ENCODE measurements around the gene ATRN.
"Not testable (repeated sequence)": the region's sequence is repeated elsewhere in the genome, so short reads cannot be mapped to it uniquely, and the experiment has no call there.

Gene ATRN

DNA sequence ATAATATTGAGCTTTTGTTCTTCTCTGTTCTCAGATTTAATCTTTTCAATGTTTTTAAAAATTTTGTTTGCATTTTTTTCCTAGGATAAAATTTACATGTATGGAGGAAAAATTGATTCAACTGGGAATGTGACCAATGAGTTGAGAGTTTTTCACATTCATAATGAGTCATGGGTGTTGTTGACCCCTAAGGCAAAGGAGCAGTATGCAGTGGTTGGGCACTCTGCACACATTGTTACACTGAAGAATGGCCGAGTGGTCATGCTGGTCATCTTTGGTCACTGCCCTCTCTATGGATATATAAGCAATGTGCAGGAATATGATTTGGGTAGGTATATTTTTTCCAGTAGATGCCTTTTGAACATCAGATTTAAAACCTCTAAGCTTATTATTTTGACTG, 89.8 kb downstream of the ATRN start:
- no peak for DNase-seq

DNA sequence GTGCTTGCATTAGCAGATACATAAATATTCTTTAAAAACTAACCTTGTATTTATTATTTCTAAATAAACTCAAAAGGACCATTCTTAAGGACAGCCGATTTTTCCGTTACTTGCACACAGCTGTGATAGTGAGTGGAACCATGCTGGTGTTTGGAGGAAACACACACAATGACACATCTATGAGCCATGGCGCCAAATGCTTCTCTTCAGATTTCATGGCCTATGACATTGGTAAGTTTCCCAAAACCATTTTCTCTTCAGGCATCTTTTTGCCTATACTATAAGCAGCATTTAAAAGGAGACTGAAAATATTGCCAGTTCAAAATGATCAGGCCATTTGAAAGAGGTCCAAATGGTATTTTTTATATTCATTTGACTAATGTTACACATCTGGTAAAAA, 92.3 kb downstream of the ATRN start:
- DNase-seq, result no peak

GRCh38 chr20:3563548-3564177, 92.8 kb downstream of the ATRN start:
- peak in 3 of 56 donors; percentile 4 to 44 (median 4) for DNase-seq

GRCh38 chr20:3565851-3566250, 95.0 kb downstream of the ATRN start:
- no peak for DNase-seq

DNA sequence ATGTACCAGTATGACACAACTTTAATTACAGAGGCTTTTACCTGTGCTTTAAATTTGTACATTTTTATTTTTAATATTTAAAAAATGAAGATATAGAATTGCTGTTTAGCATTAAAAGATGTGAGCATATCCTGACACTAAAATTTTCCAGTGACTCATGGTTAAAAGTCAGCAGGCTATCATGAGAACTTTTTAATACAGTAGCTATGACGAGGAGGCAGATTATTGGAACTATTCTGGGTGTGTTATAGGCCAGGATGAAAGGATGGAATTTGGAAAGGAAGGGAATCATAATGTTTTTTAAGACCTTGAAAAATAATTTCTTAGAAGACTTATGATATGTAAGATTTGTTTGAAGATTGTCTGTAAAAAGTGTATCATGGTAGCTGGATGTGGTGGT, 101.3 kb downstream of the ATRN start:
- no peak for DNase-seq

DNA sequence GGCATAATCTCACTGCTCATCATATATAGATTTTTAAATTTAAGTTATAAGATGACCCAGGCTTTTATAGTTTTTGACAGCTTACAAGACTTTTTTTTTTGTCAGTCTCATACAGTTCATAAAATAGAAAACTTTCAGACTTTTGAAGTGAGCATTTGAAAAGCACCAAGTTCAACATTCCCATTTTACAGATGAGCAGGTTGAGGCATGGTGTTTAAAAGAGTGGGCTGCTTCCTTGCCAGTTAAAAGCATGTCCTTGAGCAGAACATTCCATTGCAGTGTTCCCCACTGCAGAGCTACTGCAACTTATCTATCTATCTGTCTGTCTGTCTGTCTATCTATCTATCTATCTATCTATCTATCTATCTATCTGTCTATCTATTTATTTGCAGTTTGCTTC, 105.5 kb downstream of the ATRN start:
- DNase-seq, result no peak

GRCh38 chr20:3577366-3577765, 106.5 kb downstream of the ATRN start:
- DNase-seq, result peak in 4 of 56 donors; percentile 7 to 20 (median 10)

- no peak for DNase-seq
These were observed 109.6 kb downstream of the ATRN start for GRCh38 chr20:3580412-3580811.

DNA sequence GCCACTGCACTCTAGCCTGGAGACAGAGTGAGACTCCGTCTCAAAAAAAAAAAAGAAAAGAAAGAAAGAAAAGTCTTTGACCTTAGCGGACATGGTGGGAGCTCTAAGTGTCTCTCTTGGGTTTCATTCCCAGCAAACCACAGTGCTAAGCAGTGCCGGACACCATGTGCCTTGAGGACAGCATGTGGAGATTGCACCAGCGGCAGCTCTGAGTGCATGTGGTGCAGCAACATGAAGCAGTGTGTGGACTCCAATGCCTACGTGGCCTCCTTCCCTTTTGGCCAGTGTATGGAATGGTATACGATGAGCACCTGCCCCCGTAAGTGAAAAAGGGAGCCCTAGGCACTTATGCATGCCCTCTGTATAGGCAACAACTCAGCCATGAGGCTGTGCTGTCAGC, 112.9 kb downstream of the ATRN start:
- DNase-seq, result no peak

GRCh38 chr20:3586093-3586492, 115.3 kb downstream of the ATRN start:
- DNase-seq, result no peak

DNA sequence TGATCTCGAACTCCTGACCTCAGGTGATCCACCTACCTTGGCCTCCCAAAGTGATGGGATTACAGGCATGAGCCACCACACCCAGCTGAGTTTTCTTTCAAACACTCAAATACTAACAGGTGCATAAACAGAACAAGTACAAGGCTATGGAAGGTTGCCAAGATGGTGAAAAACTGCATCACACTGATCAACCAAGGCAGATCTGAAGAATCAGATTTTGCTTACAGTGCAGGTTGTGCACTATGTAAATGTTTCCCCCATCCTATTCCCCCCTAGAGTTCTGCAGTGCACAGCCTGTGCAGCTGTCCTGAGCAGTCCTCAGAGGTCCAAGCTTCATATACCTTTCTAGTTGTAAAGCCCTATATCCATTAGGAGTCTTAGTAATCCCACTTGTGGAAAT, 119.3 kb downstream of the ATRN start:
- no peak for DNase-seq

DNA sequence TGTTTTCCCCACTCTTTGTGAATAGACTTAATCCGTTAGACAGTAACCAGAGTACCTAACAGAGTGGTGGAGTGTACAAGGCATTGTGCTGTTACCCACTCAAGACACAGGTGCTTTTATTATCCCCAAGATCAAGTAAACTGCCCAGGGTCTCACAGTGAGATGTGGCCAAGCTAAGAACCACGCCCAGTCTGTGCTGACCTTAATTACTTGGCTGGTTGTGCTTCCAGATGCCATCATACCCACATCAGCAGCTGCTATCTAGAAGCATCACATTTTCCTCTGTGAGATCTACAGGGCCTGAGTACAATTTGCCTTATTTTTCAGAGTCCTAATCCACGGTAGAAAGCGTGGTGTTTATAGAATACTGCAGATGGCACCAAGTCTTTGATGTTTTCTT, 122.1 kb downstream of the ATRN start:
- DNase-seq, result no peak

DNA sequence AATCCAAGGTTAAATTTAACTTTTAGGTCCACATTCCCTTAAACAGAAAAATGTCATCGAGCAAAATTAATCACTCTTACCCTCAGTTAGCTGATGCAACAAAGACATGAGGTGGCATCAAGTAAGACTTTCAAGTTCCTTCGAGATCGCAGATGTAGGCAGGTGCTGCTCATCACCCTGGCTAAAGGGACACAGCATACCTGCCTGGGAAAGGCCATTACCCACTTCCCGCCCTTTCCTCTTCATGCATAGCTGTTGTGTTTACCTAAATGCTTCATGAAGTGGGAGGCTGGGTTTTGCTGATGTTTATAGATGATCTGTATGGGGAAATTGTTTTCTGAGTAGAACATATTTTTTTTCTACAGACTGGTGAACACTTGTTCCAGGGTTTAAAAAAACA, 124.7 kb downstream of the ATRN start:
- no peak for DNase-seq

DNA sequence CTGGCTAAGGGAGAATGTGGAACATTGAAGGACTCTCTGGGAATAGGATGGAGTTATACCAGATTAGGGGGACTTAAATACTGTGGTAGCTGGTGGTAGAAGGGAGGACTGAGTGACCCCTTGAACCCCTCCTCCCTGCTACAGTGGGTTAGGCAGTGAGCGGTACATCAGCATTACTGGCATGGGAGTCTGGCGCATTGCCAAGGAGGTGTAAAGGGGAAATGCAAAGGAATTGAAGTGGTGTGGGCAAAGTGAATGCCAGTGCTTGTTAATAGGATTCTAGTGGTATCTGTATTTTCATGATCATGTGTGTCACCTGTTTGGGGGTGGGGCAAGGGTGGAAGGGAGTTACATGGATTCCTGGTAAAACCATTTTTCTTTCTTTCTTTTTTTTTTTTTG, 132.3 kb downstream of the ATRN start:
- DNase-seq, result no peak

DNA sequence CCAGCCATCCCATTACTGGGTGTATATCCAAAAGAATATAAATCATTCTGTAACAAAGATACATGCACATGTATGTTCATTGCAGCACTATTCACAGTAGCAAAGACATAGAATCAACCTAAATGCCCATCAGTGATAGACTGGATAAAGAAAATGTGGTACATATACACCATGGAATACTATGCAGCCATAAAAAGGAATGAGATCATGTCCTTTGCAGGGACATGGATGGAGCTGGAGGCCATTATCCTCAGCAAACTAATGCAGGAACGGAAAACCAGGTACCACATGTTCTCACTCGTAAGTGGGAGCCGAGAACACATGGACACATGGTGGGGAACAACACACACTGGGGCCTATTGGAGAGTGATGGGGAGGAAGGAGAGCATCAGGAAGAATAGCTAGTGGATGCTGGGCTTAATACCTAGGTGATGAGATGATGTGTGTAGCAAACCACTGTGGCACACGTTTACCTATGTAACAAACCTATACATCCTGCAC, 134.6 kb downstream of the ATRN start:
- DNase-seq, result not testable (repeated sequence)

GRCh38 chr20:3606021-3606420, 135.2 kb downstream of the ATRN start:
- no peak for DNase-seq

- DNase-seq, result no peak
These were observed 141.1 kb downstream of the ATRN start for GRCh38 chr20:3611901-3612300.

DNA sequence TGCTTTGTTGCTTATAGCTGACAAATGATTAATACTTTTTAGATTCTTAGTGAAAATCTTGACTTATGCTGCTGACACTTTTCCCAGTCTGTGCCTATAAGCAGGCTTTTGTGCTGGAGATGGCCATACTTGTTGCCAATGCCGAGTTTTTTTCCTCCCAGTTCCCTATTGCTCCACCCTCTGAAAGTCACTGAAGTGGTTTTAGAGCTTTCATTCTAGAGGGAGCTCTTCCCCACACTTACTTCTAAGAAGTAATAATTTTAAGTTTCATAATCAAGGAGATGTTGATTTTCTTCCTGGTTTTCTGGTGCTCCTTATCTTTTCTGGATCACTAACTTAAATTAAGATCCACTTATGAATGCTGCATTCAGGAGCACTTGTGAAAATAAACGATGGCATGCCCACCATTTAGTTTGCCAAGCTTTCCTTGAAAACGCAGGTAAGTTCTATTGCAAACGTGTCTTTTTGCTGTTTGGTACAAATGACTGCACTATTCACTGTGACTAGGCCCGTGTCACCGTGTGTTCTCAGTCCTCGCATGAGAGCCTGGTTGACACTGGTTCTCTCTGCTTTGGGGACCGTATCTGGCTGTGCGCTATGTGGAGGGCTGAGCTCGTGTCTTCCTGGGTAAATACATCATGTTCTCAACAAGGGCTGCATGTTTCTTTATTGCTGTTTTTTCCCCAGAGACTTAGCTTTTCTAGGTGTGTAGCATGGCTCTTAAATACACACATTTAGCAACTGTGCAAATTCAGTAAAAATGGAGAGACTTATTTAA, 142.2 kb downstream of the ATRN start:
- DNase-seq, result no peak

DNA sequence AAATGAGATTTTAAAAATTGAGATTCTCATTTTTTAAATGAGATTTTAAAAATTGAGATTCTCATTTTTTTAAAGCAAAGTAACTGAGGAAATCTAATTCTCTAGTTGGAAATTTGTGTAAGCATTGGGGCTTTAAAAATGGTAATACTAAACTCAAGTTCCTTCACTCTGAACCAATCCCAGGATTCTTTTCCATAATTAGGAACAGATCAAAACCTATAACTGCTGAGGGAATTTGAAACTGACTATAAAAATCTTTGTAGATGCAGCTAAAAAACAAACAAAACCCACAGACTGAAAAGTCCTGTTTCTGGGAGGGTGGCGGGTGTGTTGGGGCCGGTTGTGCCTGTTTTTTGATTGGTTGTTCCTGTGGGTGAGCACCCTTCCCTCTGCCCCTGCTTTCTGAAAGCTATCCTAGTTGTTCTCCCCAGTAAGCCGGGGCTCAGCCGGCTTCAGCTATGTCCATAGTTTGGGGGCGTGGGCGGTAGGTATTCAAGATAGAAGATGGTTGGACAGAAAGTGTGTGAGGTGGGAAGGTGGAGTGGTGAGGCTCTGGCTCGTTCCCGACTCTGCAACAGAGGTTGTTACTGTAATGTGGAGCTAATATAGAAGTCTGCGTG, 143.1 kb downstream of the ATRN start:
- peak in 1 of 56 donors; percentile 4 for DNase-seq

DNA sequence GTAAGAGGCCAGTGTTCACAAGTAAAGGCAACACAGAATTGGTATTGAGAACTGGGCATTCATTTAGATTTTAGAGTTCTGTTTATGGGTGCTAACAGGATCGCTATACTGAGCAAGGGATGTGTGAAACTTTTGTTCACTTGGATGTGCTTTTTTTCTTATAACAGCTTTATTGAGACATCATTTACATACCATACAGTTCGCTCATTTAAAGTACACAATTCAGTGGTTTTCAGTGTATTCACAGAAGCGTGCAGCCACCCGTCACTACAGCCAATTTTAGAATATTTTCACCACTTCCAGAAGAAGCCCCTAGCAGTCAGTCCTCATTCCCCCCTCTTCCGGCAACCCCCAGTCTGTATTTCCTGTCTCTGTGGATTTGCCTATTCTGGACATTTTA, 143.6 kb downstream of the ATRN start:
- DNase-seq, result no peak

DNA sequence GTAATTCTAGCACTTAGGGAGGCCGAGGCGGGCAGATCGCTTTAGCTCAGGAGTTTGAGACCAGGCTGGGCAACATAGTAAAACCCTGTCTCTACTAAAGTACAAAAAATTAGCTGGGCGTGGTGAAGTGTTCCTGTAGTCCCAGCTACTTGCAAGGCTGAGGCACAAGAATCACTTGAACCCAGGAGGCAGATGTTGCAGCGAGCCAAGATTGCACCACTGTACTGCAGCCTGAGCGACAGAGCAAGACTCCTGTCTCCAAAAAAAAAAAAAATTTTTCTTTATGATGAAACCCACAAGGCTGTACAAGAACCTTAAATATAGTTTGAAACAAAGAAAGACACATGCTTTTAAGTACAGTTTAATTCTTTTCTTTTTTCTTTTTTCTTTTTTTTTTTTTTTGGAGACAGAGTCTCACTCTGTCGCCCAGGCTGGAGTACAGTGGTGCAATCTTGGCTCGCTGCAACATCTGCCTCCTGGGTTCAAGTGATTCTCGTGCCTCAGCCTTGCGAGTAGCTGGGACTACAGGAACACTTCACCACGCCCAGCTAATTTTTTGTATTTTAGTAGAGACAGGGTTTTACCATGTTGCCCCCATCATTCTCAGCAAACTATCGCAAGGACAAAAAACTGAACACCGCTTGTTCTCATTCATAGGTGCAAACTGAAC, 144.5 kb downstream of the ATRN start:
- not testable (repeated sequence) for DNase-seq

GRCh38 chr20:3616250-3616649, 145.4 kb downstream of the ATRN start:
- DNase-seq, result no peak

Data from amygdala (tissue), 56 donors.